Measurements from ENCODE around the gene PHF2.

DNA sequence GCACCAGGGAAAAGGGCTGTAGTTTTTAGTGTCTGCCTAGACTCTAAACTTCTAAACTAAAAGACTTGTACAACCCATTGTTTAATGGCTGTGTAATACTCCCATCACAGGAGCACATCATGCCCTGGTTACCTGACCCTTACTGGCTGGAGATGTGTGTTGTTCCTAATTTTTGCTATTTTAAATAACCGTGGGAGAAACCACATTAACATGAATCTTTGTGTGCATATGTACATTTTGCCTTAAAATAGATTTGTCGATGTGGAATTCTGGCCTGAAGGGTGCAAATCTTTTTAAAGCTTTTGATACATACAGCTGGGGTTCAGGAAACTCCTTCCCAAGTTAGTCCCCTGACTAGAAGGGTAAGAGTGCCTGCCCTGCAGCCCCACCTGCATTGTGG, 39.7 kb downstream of the PHF2 start:
- TF ChIP-seq, protein P1, sequence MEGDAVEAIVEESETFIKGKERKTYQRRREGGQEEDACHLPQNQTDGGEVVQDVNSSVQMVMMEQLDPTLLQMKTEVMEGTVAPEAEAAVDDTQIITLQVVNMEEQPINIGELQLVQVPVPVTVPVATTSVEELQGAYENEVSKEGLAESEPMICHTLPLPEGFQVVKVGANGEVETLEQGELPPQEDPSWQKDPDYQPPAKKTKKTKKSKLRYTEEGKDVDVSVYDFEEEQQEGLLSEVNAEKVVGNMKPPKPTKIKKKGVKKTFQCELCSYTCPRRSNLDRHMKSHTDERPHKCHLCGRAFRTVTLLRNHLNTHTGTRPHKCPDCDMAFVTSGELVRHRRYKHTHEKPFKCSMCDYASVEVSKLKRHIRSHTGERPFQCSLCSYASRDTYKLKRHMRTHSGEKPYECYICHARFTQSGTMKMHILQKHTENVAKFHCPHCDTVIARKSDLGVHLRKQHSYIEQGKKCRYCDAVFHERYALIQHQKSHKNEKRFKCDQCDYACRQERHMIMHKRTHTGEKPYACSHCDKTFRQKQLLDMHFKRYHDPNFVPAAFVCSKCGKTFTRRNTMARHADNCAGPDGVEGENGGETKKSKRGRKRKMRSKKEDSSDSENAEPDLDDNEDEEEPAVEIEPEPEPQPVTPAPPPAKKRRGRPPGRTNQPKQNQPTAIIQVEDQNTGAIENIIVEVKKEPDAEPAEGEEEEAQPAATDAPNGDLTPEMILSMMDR (IDR thresholded peaks at IDR 0.05 in 8 of 11, conservative IDR thresholded peaks at IDR 0.05 in 3 of 11) = no peak
- no peak for TF ChIP-seq POLR2A (IDR thresholded peaks at IDR 0.05)
- no peak for TF ChIP-seq POLR2AphosphoS5 (IDR thresholded peaks at IDR 0.05)

Data from spleen (tissue), 7 donors.